Peyer's patch (tissue), 4 donors: ENCODE measurements around the gene POLD1.

Experiments
- CTCF ChIP-seq, 6 experiments: fragments of 450-650 bp in 4 of 6; fragments of 200-600 bp in 2 of 6; sonication (generic) in 1 of 6; IDR thresholded peaks; one replicate each; pipeline ENCODE4 v1.5.1; 2017 to 2019; ENCODE audit warnings: antibody characterized with exemption in 6 of 6, mild to moderate bottlenecking in 3 of 6, moderate library complexity in 1 of 6
- POLR2A ChIP-seq, 2 donors: fragments of 450-650 bp; IDR thresholded peaks; one replicate each; pipeline ENCODE4 v1.5.1; 2017; ENCODE audit warnings: antibody characterized with exemption in 2 of 2, mild to moderate bottlenecking in 2 of 2, moderate library complexity in 2 of 2

GRCh38 chr19:50365434-50366306, 18.5 kb upstream of the POLD1 start, which contains the start of gene NAPSA:
- TF ChIP-seq CTCF (IDR thresholded peaks at IDR 0.05) (no peak), POLR2A (IDR thresholded peaks at IDR 0.05) (no peak)
